Subcutaneous adipose tissue (tissue), 4 donors: ENCODE measurements around the gene THAP7. TPM values are rescaled to one million over a fixed set of nuclear protein-coding genes. Genes with fewer than 3 reads are reported as not detected.

ENCODE experiments used
- CTCF ChIP-seq: fragments of 450-650 bp; IDR thresholded peaks from one replicate; pipeline ENCODE4 v1.5.1; 2016; ENCODE audit warnings: low read depth, mild to moderate bottlenecking, control low read depth, antibody characterized with exemption, moderate library complexity
- total RNA-seq, 4 donors: library from RNA; depleted of rRNA; stranded (reverse); fragments of >200 nt; gene quantifications; one replicate each; pipeline ENCODE4 v1.1.0, GENCODE V29; 2016

The THAP7 gene
- total RNA-seq, 4 donors from 2014 or later: 20.7 to 26.6 (median 23.5) TPM

- TF ChIP-seq CTCF: no peak
Observed at GRCh38 chr22:20979243-20979809, 22.6 kb downstream of the THAP7 start.

GRCh38 chr22:20978419-20978818 is 23.5 kb downstream of the THAP7 start:
- TF ChIP-seq CTCF: no peak

- TF ChIP-seq CTCF: no peak
Observed at GRCh38 chr22:20977516-20978170, 24.3 kb downstream of the THAP7 start.

GRCh38 chr22:20977019-20977418 is 24.9 kb downstream of the THAP7 start:
- TF ChIP-seq CTCF: no peak

- no peak for TF ChIP-seq CTCF
Observed at GRCh38 chr22:20976291-20976877, 25.5 kb downstream of the THAP7 start.

- no peak for TF ChIP-seq CTCF
Observed at GRCh38 chr22:20975541-20976290, 26.2 kb downstream of the THAP7 start.

- no peak for TF ChIP-seq CTCF
Observed at GRCh38 chr22:20974336-20974955, 27.5 kb downstream of the THAP7 start.
